CD4-positive, alpha-beta T cell treated with Interleukin-17A for 4 hours (primary cell): ENCODE data around the gene LY6G6C.
"Not testable (repeated sequence)": the region's sequence is repeated elsewhere in the genome, so short reads cannot be mapped to it uniquely, and the experiment has no call there.

Source experiments
- DNase-seq: peaks from one replicate; pipeline ENCODE4 v3.0.0-alpha.2; 2020; ENCODE audit warnings: mixed read lengths

The LY6G6C gene

DNA sequence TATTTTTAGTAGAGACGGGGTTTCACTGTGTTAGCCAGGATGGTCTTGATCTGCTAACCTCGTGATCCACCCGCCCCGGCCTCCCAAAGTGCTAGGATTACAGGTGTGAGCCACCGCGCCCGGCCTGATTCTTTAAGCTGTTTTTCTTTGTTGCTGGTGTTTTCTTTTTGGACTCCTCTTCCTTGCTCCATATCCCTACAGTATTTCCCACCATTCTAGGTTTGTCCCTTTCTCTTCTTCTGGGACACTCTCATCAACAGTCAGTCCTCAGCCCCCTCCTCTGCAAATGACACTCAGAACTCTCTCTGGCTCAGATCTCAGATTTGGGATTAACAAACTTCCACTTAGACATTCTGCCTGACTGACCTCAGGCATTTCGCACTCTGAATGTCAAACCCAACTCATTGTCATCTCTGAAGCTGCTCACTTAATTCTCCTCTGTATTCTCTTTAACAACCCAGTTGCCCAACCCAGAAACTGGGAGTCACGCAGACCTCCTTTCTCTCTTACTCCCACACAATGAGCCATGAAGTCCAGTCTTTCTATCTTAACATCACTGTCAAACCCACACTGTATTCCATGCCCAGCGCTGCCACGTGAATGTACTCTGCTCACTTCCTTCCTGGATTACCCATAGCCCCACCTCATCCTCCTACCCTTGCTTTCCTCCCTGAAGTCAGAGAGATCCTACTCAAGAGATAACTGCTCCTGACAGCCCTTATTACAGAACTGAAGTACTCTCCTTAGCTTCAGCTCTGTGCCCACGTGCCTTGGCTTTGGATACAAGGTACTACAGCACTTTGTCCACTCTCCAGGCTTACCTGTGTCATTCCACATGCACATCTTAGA, 4.2 kb upstream of the LY6G6C start:
- DNase-seq = no peak

DNA sequence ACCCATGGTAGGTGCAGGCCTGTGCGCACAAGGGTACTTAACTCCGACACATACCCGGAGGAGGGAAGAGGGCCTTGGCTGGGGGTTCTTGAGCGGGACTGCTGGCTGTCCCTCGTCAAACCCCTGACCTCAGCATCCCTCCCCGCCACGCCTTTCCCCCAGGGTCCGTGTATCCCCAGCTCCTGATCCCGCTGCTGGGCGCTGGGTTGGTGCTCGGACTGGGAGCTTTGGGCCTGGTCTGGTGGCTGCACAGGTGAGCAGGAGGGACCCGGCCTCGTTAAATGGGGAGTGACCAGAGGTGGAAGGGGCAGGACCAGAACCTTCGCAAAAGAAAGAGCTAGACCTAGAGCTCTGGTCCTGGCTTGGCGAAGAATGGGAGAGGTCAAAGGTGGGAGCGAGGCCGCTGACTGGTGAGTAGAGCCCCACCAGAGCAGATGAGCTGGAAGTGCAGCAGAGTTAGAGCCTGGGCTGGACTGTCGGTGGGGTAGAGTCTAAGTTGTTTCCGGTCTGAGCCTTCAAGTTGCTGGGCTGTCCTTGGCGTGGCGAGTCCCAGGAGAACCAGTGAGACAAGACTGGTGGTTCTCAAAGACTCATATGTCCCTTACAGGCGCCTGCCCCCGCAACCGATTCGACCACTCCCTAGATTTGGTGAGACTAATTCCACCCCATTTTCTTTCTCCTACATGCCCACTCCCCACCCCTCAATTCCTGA, 2.6 kb upstream of the LY6G6C start:
- DNase-seq = no peak

DNA sequence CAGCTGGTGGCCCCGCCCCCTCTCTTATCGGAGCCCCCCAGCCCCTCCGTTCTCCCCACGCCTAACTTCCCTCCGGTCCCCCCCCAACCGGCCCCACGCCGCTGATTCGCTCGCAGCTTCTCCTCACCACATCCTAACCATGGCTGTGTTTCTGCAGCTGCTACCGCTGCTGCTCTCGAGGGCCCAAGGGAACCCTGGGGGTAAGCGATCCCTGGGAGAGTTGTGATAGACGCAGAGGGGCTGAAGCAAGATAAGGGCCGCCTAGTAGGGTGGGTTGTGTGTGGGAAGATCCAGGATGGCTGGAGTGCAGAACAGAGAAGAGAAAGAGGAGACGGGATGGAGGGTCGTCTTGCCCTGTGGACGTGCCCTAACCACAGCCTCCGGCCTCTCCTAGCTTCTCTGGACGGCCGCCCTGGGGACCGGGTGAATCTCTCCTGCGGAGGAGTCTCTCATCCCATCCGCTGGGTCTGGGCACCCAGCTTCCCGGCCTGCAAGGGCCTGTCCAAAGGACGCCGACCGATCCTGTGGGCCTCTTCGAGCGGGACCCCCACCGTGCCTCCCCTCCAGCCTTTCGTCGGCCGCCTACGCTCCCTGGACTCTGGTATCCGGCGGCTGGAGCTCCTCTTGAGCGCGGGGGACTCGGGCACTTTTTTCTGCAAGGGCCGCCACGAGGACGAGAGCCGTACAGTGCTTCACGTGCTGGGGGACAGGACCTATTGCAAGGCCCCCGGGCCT, 1.9 kb upstream of the LY6G6C start, which contains the start of gene MPIG6B:
MPIG6B (plus strand) TSS at position 129 of the 735 bp plus-strand sequence; CDS start at position 140, 11 bp downstream.
- DNase-seq = no peak

DNA sequence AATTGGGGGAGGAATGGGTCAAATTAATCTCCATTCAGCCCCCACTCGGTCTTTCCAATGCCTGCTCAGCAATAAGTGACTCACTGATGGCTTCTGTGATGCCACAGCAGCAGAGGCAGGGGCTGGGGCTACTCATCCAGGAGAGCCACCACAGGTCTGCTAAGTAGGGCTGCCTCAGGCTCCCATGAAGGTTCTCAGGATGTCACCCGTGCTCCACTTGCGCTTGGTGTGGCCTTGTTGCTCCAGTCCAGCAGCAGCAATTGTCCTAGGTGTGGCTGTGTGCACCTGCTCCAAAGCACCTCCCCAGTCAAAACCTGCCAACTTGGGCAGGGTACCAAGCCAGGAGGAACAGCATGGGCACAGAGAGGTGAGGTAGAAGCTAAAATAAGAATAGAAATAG, 627 bp upstream of the LY6G6C start:
- no peak for DNase-seq

DNA sequence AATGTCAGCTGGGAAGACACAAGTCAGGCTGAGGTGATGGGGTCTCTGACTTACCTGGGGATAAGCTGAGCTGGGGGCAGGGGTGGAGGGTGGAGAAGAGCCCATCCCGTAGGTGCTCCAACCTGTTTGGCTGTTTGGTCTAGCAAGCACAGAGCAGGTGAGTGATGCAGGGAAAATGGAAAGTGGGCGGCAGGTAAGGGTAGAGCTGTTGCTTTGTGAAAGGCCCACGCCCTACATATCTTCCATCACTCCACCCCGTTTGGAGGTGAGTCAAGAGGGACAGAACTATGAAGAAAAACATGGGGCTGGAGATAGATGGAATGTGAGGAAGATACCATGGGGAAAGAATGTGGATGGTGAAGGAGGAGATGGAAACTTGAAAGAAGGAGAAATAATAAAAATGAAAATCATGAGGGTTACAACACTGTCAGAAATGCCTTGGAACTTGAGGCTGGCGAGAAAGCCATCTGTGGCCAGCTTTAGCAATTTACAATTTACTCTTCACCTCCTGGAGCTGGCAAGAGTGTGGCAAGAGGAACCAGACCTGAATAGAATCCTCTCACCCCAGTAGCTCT, 1.3 kb downstream of the LY6G6C start:
- no peak for DNase-seq

DNA sequence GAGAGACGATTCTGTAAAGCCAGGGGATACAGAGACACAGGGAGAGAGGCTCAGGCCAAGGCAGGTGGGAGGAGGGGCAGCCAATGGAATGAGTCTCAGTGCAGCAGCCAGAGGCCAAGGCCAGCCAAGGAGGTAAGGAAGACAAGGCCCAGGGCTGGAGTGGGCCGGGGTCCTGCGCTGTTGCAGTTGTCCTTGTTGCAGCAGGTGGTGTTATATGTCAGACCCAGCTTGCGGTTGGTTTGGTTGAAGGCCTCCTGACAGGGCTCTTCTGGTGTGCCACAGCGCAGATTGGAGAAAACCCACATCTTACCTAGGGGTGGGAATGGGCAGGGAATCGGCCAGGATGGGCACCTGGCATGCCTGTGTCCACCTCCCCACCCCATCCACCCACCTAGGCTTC, 2.5 kb downstream of the LY6G6C start:
- DNase-seq = no peak

DNA sequence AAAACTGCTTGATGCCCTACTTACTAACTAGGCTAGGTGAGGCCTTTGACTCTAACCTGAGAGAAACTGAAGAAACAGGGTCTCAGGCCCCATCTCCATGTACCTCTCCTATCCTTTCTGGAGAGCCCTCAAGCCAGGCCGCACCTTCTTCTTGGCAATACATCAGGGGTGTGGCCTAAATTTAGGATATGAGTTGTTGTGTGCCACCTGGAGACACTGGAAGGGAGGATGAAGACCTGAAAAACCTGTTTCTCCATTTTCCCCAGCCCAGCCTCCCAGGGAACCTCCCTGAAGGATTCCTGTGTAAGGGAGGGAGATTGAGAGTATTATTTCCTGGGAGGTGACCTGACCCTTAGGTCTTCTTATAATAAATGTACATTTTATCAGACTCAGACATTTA, 3.3 kb downstream of the LY6G6C start:
- no peak for DNase-seq

DNA sequence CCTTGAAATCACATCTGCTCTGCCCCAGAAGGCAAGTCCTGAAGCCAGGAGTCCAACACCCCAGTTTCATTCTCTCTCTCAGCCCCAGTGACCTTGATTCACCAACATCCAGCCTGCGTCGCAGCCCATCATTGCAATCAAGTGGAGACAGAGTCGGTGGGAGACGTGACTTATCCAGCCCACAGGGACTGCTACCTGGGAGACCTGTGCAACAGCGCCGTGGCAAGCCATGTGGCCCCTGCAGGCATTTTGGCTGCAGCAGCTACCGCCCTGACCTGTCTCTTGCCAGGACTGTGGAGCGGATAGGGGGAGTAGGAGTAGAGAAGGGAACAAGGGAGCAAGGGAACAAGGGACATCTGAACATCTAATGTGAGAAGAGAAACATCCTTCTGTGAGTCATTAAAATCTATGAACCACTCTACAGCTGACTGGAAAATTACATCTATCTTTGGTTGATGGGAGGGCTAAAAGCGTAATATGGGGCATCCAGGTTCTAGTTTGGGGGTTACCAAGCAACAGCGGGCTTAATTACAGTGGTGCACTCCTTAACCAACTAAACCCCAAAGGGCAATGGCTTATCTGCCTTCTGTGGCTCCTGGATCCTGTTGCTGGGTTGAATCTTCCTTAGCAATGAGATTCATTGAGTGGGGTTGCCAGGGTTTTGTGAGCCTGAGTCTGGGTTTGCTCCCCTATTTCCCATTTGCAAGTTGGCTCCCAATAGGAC, 3.9 kb downstream of the LY6G6C start:
- DNase-seq = no peak

DNA sequence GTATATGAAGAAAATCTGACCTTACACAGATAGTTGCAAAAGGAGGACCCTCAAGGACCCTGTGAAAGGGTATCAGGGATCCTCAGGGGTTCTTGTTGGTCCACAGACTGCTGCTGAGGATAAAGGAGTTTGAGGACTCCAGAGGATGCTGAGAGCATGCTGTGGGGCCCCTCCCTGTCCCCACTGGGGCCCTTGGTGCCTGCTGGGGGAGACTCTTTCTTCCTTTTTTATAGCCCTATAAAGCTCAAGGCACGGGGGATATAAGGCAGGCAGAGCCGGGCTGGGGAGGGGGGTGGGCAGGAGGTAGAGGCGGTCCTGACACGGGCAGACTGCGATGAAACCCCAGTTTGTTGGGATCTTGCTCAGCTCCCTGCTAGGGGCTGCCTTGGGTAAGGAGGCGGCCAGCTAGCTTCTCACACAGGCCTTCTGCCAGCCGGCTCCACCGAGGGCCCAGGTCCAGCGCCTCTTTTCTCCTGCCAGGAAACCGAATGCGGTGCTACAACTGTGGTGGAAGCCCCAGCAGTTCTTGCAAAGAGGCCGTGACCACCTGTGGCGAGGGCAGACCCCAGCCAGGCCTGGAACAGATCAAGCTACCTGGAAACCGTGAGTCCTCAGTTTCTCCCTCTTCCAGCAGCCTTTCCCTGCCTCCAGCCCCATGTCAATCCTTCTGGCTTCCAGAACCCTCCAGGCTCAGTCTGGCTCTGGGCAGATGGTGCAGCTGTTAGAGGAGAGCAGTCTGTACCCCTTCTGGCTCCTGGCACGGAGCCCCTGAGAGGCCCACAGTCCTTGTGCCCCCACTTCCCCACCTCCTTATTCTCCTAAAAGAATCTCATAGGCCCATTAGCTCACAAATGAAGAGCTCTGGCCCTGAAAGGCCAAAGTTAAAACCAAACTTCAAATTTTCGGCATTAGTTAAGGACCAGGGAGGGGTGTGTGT, 6.3 kb downstream of the LY6G6C start, which contains the start of gene LY6G6D:
LY6G6D (plus strand) TSS at position 327 of the 937 bp plus-strand sequence; CDS start at position 335, 8 bp downstream.
- no peak for DNase-seq

DNA sequence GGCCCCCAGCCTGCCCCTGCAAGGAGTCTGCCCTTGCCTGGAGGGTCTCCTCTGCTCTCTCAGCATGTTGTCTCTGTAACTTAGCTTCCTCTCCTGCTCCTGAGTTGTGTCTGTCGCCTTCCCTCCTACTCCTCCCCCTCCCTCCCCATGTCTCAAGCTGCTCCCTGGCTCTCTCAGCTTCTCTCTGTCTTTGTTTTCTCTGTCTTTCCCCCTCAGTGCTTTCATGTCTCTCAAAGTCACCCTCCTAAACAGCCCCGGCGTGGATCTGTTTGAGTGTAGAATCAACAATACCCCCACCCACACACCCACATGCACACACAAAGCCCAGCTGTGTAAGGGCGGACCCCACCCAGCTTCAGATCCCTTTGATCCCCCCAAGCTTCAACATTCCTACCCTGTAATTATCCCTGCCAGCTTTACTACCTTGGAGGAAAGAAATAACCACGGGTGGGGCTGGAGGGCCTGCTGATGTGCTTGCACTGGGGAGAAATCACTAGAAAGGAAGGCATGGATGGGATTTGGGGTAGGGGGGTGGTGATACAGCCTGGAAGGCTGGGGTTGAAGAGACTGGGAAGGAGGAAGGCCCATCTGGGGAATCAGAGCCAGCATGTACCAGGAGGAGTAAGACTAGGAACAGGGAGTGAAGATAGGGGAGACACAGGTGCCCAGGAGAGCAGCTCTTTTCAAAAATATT, 7.4 kb downstream of the LY6G6C start:
- no peak for DNase-seq

DNA sequence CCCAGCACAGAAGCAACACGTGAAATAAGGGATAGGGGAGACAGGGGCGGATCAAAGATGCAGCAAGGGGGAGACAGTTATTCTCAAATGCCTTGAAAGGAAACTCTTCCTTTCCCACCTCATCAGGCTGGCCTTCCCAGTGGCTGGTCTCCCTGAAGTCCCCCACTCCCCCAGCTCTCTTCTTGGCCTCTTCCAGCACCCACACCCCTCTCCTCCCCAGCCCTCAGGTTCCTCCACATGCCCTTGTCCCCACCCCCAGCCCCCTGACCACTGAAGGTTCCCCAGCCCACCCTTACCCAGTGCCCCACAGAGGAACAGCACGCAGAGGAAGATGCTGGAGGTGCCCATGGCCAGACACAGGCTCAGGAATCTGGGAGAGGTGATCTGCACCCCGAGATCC, 8.1 kb downstream of the LY6G6C start:
- no peak for DNase-seq

DNA sequence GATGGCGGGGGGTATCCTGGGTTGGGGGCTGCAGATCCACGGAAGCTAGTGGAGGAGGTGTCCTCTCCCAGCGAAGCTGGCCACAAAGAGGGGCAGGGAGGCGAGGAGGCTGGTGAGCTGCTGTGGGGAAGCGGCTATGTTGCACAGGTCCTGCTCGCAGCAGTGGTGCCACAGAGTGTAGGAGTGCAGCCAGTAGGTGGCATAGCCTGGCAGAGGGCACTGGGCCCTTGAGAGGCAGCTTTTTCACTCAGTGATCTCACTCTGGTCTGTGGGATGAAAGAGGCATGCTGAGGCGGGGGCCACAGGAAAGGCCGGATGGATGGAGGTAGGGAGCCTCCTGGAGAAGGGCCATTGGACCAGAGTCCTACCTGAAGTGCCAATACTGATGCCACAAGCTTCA, 9.2 kb downstream of the LY6G6C start:
- peak; percentile 49 for DNase-seq

DNA sequence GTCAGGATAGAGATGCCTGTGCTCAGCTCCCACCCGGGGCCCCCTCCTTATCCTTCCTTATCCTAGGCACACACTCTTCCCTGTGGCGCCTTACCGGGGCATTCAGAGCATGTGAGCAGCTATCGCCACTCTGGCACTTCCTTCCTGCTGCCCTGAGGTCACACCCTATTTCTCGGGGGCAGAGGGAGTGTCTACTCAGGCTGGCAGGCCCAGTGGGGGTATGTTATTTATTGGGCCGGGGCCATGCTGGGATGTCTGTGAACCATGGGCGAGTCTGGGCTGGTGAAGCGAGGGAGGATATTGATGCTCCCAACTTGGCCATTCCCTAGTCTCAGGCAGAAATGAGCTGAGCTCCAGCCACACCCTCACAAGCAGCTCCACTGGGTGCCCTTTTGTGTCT, 10.3 kb downstream of the LY6G6C start:
- DNase-seq = no peak

DNA sequence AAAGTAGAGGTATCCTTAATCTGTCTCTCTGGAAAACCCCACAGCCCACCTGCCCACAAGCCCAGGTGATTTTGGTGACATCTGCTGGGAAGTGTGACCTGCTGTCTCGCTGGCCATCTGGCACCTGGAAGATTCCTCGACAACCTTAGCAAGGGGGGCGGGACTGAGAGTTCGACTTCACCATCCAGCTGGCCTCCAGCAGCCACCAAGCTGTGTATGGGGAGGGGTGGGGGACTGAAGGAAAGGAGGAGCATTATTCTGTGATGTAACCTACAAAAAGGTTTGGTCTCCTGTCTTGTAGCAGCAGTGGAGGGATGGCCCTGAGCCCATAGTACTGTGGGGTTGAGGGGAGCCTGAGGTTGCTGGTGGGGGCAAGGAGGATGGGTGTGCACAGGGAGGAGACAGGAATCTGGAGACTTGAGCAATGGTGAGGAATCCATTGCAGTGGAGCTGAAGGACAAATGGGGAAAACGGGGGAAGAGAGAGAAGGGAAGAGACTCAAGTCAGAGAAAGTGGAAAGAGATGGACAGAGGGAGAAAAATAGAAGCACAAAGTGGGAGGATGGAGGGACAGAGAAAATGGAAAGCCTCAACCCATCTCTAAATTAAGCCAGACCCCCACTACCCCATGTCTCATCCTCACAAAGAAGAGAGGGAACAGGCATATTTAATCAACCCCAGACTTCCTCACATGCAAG, 10.9 kb downstream of the LY6G6C start:
- no peak for DNase-seq

DNA sequence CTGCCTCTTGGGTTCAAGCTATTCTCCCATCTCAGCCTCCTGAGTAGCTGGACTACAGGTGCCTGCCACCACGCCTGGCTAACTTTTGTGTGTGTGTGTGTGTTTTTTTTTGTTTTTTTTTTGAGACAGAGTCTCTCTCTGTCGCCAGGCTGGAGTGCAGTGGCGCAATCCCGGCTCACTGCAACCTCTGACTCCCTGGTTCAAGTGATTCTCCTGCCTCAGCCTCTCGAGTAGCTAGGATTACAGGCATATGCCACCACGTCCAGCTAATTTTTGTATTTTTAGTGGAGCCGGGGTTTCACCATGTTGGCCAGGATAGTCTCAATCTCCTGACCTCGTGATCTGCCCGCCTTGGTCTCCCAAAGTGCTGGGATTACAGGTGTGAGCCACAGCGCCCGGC, 12.4 kb downstream of the LY6G6C start:
- not testable (repeated sequence) for DNase-seq

DNA sequence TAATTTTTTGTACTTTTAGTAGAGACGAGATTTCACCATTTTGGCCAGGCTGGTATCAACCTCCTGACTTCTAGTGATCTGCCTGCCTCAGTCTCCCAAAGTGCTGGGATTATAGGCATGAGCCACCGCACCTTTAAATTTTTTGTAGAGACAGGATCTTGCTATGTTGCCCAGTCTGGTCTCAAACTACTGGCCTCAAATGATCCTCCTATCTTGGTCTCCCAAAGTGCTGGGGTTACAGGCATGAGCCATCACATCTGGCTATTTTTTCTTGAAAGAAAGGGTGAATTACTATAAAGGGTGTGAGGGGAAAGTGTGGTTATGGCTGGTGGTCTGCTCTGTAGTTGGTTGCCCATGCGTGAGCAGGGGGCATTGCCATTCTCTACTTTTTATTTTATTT, 13.3 kb downstream of the LY6G6C start:
- no peak for DNase-seq

DNA sequence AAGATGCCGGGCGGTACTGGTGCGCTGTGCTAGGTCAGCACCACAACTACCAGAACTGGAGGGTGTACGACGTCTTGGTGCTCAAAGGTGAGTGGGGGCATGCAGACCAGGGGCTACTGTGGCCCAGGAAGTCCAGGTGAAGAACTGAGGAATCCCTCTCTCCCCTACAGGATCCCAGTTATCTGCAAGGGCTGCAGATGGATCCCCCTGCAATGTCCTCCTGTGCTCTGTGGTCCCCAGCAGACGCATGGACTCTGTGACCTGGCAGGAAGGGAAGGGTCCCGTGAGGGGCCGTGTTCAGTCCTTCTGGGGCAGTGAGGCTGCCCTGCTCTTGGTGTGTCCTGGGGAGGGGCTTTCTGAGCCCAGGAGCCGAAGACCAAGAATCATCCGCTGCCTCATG, 13.8 kb downstream of the LY6G6C start:
- no peak for DNase-seq

DNA sequence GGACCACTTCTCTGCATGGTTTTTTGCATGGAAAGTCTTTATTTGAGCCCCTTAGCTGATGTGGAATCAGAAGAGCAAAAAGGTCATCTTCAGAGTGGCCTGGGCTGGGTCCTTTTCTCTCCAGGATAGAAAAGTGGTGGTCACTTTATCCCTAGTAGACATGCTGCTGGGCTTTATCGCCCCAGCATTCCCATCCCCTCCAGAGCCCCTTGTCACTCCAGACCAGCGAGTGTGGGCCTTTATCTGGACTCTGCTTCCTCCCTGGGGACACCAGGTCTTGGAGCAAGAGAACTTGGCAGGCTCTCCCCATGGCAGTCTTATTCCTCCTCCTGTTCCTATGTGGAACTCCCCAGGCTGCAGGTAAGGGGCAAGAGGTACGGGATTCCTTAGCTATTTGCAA, 14.9 kb downstream of the LY6G6C start, which contains the start of gene LY6G6F:
LY6G6F (plus strand) TSS at position 268 of the 400 bp plus-strand sequence; CDS start at position 309, 41 bp downstream.
- DNase-seq = no peak

DNA sequence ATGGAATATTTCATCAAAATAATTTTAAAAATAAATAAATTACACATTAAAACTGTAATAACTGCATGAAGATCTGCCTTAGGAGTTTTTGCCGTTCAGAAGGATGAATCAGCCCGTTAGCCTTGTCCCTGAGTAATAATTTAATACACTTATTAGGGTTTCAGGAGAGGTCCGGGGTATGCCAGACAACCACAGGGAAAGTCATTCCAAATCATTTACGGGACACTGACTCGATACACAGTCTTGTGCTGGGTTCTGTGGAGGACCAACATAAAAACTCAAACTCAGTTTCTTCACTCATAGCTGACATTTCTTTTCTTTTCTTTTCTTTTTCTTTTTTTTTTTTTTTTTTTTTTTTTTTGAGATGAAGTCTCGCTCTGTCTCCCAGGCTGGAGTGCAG, 15.6 kb downstream of the LY6G6C start:
- no peak for DNase-seq
